Activated naive CD8-positive, alpha-beta T cell (primary cell): ENCODE results near the gene ANP32B.
A peak's percentile ranks its signal among the peaks of the same experiment; 100 is the strongest.
"Not testable (repeated sequence)": the region's sequence is repeated elsewhere in the genome, so short reads cannot be mapped to it uniquely, and the experiment has no call there.

Experiments
- H3K27ac Mint-ChIP-seq: one replicate; pipeline ENCODE4 v1.8.0; 2021; ENCODE audit warnings: mixed read lengths
- H3K27me3 Mint-ChIP-seq: one replicate; pipeline ENCODE4 v1.8.0; 2021; ENCODE audit warnings: mixed read lengths
- H3K36me3 Mint-ChIP-seq: one replicate; pipeline ENCODE4 v1.8.0; 2021; ENCODE audit warnings: mixed read lengths
- H3K4me1 Mint-ChIP-seq: one replicate; pipeline ENCODE4 v1.8.0; 2021; ENCODE audit warnings: low read depth, mixed read lengths
- H3K4me3 Mint-ChIP-seq: one replicate; pipeline ENCODE4 v1.8.0; 2021; ENCODE audit warnings: mild to moderate bottlenecking, mixed read lengths
- H3K9me3 Mint-ChIP-seq: one replicate; pipeline ENCODE4 v1.8.0; 2021; ENCODE audit warnings: low read depth, mixed read lengths

The ANP32B gene

GRCh38 chr9:97958812-97959511, 24.2 kb upstream of the ANP32B start:
- peaks cover 1% of the 10 kb centered on the region for H3K27me3 Mint-ChIP-seq
- H3K4me3 Mint-ChIP-seq, result no peak overlapping the region
- H3K36me3 Mint-ChIP-seq, result no peaks in the 10 kb centered on the region
- H3K9me3 Mint-ChIP-seq, result no peaks in the 10 kb centered on the region
- H3K4me1 Mint-ChIP-seq, result no peaks in the 10 kb centered on the region
- no peak overlapping the region for H3K27ac Mint-ChIP-seq

DNA sequence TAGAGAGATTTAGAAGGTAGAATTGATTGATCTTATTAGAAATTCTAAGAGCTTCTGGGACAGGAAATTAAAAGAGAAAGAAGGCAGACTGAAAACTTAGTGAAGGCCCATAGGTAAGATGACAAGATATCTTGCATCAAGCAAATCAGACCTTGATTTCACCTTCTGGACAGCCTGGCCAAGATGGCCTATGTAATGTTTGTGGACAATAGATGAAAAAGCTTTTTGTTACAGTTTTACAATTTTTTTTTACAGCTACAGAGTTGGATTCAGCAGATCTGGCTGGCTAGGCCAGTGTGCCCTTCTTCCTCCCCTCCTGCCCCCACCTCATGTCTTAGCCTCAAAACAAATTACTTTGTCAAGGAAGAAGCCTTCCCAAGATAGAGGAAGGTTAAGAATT, 23.6 kb upstream of the ANP32B start:
- Mint-ChIP-seq H3K36me3 (no peaks in the 10 kb centered on the region), H3K4me1 (no peaks in the 10 kb centered on the region), H3K9me3 (no peaks in the 10 kb centered on the region), H3K27me3 (peaks cover 2% of the 10 kb centered on the region), H3K4me3 (no peak overlapping the region), H3K27ac (no peak overlapping the region)

DNA sequence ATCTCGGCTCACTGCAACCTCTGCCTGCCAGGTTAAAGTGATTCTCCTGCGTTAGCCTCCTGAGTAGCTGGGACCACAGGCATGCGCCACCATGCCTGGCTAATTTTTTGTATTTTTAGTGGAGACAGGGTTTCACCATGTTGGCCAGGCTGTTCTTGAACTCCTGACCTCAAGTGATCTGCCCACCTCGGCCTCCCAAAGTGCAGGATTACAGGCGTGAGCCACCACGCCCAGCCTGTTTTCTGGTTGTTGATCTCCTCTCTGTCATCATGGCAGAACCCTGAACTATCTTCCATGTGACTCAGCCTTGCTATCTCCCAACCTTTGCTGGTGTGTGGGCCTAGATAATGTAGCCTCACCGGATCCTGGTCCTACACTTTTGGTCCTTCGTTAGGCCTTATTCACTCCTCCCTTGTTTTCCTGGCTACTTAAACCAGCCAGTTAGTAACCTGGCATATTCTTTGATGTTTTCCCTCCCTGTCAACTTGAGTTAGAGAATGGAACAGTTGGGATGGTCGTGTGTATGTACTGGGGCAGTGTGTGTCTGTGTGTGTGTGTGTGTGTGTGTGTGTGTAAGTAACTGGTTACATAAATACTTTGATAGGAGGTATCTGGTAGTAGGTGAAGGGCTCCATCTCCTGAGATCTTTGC, 22.3 kb upstream of the ANP32B start:
- H3K9me3 Mint-ChIP-seq, H3K36me3 Mint-ChIP-seq, H3K4me3 Mint-ChIP-seq, H3K4me1 Mint-ChIP-seq, H3K27me3 Mint-ChIP-seq, H3K27ac Mint-ChIP-seq: not testable (repeated sequence)

- no peak overlapping the region for H3K27ac Mint-ChIP-seq
- no peaks in the 10 kb centered on the region for H3K9me3 Mint-ChIP-seq
- H3K27me3 Mint-ChIP-seq, result peaks cover 2% of the 10 kb centered on the region
- no peaks in the 10 kb centered on the region for H3K4me1 Mint-ChIP-seq
- H3K36me3 Mint-ChIP-seq, result no peaks in the 10 kb centered on the region
- no peak overlapping the region for H3K4me3 Mint-ChIP-seq
Measured at GRCh38 chr9:97961361-97961760, 21.8 kb upstream of the ANP32B start.

DNA sequence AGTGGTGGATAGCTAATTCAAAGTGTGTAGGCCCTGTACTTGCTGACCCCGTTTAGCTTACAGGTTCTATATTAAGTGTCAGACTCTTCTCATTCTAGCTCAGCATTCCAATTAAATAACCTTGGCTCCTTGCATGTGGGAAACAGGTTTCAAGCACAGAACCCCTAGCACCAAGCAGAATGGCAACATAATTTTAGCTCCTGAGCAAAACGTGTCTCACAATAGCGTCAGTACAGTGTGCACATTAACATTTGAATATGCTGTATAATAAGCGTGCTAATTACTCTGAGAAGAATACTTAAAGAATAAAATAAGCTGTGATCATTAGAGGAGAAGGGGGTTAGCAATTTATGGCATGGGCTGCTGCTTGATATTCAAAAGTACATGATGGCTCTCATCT, 21.0 kb upstream of the ANP32B start:
- Mint-ChIP-seq H3K4me3 (no peak overlapping the region), H3K27me3 (peaks cover 2% of the 10 kb centered on the region), H3K36me3 (no peaks in the 10 kb centered on the region), H3K4me1 (no peaks in the 10 kb centered on the region), H3K9me3 (no peaks in the 10 kb centered on the region), H3K27ac (no peak overlapping the region)

GRCh38 chr9:97962575-97962974, 20.6 kb upstream of the ANP32B start:
- peaks cover 2% of the 10 kb centered on the region for H3K27me3 Mint-ChIP-seq
- H3K36me3 Mint-ChIP-seq, result no peaks in the 10 kb centered on the region
- H3K4me3 Mint-ChIP-seq, result no peak overlapping the region
- H3K9me3 Mint-ChIP-seq, result no peaks in the 10 kb centered on the region
- no peaks in the 10 kb centered on the region for H3K4me1 Mint-ChIP-seq
- no peak overlapping the region for H3K27ac Mint-ChIP-seq

DNA sequence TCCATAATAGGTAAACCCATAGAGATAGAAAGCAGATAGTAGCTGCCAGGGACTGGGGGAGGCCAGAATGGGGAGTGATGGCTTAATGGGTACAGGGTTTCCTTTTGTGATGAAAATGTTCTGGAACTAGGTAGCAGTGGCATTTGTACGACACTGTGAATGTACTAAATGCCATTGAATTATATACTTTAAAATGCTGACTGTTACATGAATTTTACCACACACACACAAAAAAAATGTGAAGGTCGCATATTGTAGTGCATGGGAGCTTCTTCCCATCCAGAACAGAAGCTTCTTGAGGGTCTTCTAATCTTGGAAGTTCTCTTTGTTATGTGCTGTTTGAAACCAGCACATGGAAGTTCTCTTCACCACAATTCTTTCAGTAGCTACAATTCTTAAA, 19.9 kb upstream of the ANP32B start:
- Mint-ChIP-seq H3K27me3 (peaks cover 2% of the 10 kb centered on the region), H3K4me3 (no peak overlapping the region), H3K36me3 (no peaks in the 10 kb centered on the region), H3K9me3 (no peaks in the 10 kb centered on the region), H3K4me1 (peaks cover 3% of the 10 kb centered on the region), H3K27ac (no peak overlapping the region)

DNA sequence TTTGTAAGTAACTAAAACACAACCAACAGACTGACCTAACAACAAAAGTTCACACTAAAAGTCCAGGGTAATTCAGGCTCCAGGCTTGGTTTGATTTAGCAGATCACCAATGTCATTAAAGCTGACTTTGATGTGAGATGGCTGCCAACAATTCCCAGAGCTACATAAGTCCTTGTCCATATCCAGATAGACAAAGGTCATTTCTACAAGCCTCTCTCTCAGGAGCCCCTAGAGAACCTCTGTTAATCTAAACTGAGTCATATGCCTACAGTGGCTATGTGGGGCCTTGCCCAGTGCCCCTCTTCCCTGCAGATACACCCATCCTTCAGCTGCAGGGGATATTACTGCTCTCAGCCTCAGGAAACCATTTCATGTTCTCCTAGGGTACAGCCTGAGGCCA, 18.2 kb upstream of the ANP32B start:
- Mint-ChIP-seq H3K36me3 (no peaks in the 10 kb centered on the region), H3K9me3 (no peaks in the 10 kb centered on the region), H3K27me3 (peaks cover 2% of the 10 kb centered on the region), H3K4me3 (no peak overlapping the region), H3K4me1 (peaks cover 12% of the 10 kb centered on the region), H3K27ac (no peak overlapping the region)

- H3K27me3 Mint-ChIP-seq, result peaks cover 2% of the 10 kb centered on the region
- H3K27ac Mint-ChIP-seq, result no peak overlapping the region
- H3K36me3 Mint-ChIP-seq, result no peaks in the 10 kb centered on the region
- H3K9me3 Mint-ChIP-seq, result no peaks in the 10 kb centered on the region
- no peak overlapping the region for H3K4me3 Mint-ChIP-seq
- H3K4me1 Mint-ChIP-seq, result peaks cover 19% of the 10 kb centered on the region
Measured at GRCh38 chr9:97966493-97966892, 16.6 kb upstream of the ANP32B start.

DNA sequence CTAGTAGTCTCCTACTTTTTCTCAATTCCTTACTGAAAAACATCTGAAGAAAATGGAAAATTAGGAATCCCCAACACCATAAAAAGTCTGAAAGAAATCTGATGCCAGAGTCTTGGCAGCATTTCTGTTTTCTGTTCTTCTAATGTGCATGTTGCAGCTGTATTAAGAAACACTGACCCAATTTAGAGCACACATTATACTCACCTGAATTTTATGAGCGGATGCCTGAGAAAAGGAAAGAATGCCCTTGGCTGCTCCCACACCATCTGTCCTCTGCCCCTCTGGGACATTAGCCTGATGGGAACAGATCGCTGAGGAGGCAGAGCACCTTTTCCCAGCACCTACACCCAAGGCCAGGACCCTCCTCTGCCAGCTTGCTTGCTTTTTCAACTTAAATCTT, 14.1 kb upstream of the ANP32B start:
- Mint-ChIP-seq H3K27ac (no peak overlapping the region), H3K36me3 (no peaks in the 10 kb centered on the region), H3K4me3 (no peak overlapping the region), H3K9me3 (no peaks in the 10 kb centered on the region), H3K27me3 (peaks cover 1% of the 10 kb centered on the region), H3K4me1 (peaks cover 23% of the 10 kb centered on the region)

- peaks cover under 1% of the 10 kb centered on the region for H3K36me3 Mint-ChIP-seq
- H3K4me3 Mint-ChIP-seq, result peak overlapping the region; percentile 59
- no peaks in the 10 kb centered on the region for H3K27me3 Mint-ChIP-seq
- no peaks in the 10 kb centered on the region for H3K9me3 Mint-ChIP-seq
- H3K4me1 Mint-ChIP-seq, result peaks cover 23% of the 10 kb centered on the region
- peak overlapping the region; percentile 74 for H3K27ac Mint-ChIP-seq
Measured at GRCh38 chr9:97970165-97970564, 13.0 kb upstream of the ANP32B start.

DNA sequence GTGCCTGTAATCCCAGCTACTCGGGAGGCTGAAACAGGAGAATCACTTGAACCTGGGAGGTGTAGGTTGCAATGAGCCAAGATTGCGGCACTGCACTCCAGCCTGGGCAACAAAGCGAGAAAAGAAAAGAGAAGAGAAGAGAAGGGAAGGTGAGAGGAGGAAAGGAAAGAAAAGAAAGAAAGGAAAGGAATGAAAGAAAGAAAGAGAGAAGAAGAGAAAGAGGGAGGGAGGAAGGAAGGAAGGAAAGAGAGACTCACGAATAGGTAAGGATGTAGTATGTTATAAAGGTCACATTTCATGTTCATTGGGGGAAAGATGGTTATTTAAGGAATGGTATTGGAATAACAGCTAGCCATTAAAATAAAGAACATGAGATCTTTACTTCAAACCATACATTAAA, 10.4 kb upstream of the ANP32B start:
- Mint-ChIP-seq H3K27me3 (no peaks in the 10 kb centered on the region), H3K27ac (no peak overlapping the region), H3K4me1 (peaks cover 22% of the 10 kb centered on the region), H3K4me3 (no peak overlapping the region), H3K9me3 (no peaks in the 10 kb centered on the region), H3K36me3 (peaks cover 2% of the 10 kb centered on the region)

- no peak overlapping the region for H3K4me3 Mint-ChIP-seq
- H3K27ac Mint-ChIP-seq, result peak overlapping the region; percentile 35
- peaks cover 23% of the 10 kb centered on the region for H3K4me1 Mint-ChIP-seq
- peaks cover 2% of the 10 kb centered on the region for H3K36me3 Mint-ChIP-seq
- no peaks in the 10 kb centered on the region for H3K27me3 Mint-ChIP-seq
- H3K9me3 Mint-ChIP-seq, result no peaks in the 10 kb centered on the region
Measured at GRCh38 chr9:97975376-97975775, 7.8 kb upstream of the ANP32B start.

DNA sequence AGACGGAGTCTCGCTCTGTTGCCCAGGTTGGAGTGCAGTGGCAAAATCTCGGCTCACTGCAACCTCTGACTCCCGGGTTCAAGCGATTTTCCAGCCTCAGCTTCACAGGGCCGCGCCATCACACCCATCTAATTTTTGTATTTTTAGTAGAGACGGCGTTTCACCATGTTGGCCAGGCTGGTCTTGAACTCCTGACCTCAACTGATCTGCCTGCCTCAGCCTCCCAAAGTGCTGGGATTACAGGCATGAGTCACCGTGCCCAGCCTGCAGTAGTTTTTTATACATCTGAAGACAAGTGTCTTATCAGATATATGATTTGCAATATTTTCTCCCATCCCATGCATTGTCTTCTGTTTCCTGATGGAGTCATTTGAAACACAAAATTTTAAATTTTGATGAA, 6.5 kb upstream of the ANP32B start:
- not testable (repeated sequence) for H3K4me3 Mint-ChIP-seq, H3K36me3 Mint-ChIP-seq, H3K27me3 Mint-ChIP-seq, H3K27ac Mint-ChIP-seq, H3K9me3 Mint-ChIP-seq
- H3K4me1 Mint-ChIP-seq, result peaks cover 32% of the 10 kb centered on the region

- H3K27ac Mint-ChIP-seq, result peak overlapping the region; percentile 30
- H3K4me1 Mint-ChIP-seq, result peaks cover 39% of the 10 kb centered on the region
- no peak overlapping the region for H3K4me3 Mint-ChIP-seq
- no peaks in the 10 kb centered on the region for H3K27me3 Mint-ChIP-seq
- no peaks in the 10 kb centered on the region for H3K9me3 Mint-ChIP-seq
- peaks cover 2% of the 10 kb centered on the region for H3K36me3 Mint-ChIP-seq
Measured at GRCh38 chr9:97978371-97979130, 4.6 kb upstream of the ANP32B start.
